ENCODE data around the gene HYAL3.
A peak's percentile ranks its signal among the peaks of the same experiment; 100 is the strongest.

Gene HYAL3

DNA sequence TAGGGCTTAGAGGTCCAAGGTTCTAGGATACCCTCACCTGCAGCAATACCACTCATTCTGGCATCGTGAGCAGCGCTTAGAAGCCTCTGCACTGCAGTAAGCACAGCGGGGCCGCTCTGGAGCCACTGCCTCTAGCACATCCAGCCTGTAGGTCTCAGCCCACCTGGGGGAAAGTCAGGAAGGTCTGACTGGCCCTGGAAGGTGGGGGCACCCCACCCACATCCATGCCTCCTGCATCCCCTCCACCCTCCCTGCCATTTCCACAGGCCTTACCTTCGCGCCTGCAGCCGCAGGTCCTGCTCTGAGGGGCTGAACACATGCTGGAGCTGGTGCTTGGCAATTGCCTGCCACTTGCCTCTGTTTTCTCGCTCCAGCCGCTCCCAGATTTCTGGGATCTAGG, 42.3 kb upstream of the HYAL3 start:
- Histone ChIP-seq H4K20me1 (ENCODE audit: insufficient read depth, low read length) (peaks cover 2% of the 10 kb centered on the region), H3K79me2 (ENCODE audit: insufficient read depth, low read length) (peaks cover 23% of the 10 kb centered on the region), H3K4me3 (ENCODE audit: low read depth in 1 of 2, low read length in 2 of 2) (no peak overlapping the region), H3K4me2 (ENCODE audit: insufficient read depth, low read length) (no peak overlapping the region), H3K36me3 (ENCODE audit: insufficient read depth, low read length) (peaks cover 4% of the 10 kb centered on the region; the same call in 1 of the 2 replicates), H3K27me3 (ENCODE audit: insufficient read depth, low read length, poor library complexity) (peaks cover 4% of the 10 kb centered on the region), H3K9ac (ENCODE audit: low read depth, low read length) (no peak overlapping the region), H2AFZ (ENCODE audit: low read depth, low read length) (no peak overlapping the region), H3K27ac (ENCODE audit: low read length) (no peak overlapping the region), H3K9me3 (ENCODE audit: insufficient read depth, low read length, severe bottlenecking) (no peaks in the 10 kb centered on the region), H3K4me1 (ENCODE audit: insufficient read depth, low read length) (peaks cover 28% of the 10 kb centered on the region)
- DNase-seq (no peak), ATAC-seq (ENCODE audit: insufficient read depth, low read depth) (no peak)
- TF ChIP-seq EZH2 (IDR thresholded peaks at IDR 0.05; ENCODE audit: borderline replicate concordance, low read depth, low read length, severe bottlenecking) = no peak
- TF ChIP-seq, protein P1, sequence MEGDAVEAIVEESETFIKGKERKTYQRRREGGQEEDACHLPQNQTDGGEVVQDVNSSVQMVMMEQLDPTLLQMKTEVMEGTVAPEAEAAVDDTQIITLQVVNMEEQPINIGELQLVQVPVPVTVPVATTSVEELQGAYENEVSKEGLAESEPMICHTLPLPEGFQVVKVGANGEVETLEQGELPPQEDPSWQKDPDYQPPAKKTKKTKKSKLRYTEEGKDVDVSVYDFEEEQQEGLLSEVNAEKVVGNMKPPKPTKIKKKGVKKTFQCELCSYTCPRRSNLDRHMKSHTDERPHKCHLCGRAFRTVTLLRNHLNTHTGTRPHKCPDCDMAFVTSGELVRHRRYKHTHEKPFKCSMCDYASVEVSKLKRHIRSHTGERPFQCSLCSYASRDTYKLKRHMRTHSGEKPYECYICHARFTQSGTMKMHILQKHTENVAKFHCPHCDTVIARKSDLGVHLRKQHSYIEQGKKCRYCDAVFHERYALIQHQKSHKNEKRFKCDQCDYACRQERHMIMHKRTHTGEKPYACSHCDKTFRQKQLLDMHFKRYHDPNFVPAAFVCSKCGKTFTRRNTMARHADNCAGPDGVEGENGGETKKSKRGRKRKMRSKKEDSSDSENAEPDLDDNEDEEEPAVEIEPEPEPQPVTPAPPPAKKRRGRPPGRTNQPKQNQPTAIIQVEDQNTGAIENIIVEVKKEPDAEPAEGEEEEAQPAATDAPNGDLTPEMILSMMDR (IDR thresholded peaks at IDR 0.05; ENCODE audit: borderline replicate concordance, extremely low read depth, low read length, poor library complexity, severe bottlenecking) = no peak

DNA sequence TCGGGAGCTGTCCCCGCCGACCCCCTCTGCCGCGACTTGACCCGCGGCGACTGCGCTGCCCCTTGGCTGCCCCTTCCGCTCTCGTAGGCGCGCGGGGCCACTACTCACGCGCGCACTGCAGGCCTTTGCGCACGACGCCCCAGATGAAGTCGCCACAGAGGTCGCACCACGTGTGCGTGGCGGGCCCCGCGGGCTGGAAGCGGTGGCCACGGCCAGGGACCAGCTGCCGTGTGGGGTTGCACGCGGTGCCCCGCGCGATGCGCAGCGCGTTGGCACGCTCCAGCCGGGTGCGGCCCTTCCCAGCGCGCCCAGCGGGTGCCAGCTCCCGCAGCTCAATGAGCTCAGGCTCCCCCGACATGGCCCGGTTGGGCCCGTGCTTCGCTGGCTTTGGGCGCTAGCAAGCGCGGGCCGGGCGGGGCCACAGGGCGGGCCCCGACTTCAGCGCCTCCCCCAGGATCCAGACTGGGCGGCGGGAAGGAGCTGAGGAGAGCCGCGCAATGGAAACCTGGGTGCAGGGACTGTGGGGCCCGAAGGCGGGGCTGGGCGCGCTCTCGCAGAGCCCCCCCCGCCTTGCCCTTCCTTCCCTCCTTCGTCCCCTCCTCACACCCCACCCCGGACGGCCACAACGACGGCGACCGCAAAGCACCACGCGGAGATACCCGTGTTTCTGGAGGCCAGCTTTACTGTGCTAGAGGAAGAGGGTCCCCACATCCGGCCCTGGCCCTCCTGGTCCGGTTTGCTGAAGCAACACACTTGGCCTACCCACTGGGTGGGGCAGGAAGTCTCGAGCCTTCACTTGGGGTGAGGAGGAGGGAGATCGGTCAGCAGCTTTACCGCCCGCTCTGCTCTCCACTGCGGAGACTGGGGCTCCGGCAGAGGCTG, 41.5 kb upstream of the HYAL3 start, which contains the start of gene RASSF1:
RASSF1 (minus strand) TSS at position 389 of the 882 bp plus-strand sequence; CDS start at position 358, 31 bp downstream.
- Histone ChIP-seq H3K9me3 (ENCODE audit: insufficient read depth, low read length, severe bottlenecking) (no peaks in the 10 kb centered on the region), H3K9ac (ENCODE audit: low read depth, low read length) (peak within 1 kb of the TSS; percentile 46), H3K4me2 (ENCODE audit: insufficient read depth, low read length) (peak within 1 kb of the TSS; percentile 57), H2AFZ (ENCODE audit: low read depth, low read length) (peak within 1 kb of the TSS; percentile 36; the same call in 1 of the 2 replicates), H3K79me2 (ENCODE audit: insufficient read depth, low read length) (peaks cover 32% of the 10 kb centered on the region), H3K4me1 (ENCODE audit: insufficient read depth, low read length) (peaks cover 36% of the 10 kb centered on the region), H3K36me3 (ENCODE audit: insufficient read depth, low read length) (peaks cover 11% of the 10 kb centered on the region; the same call in 1 of the 2 replicates), H3K27me3 (ENCODE audit: insufficient read depth, low read length, poor library complexity) (peaks cover 4% of the 10 kb centered on the region), H3K27ac (ENCODE audit: low read length) (no peak within 1 kb of the TSS), H4K20me1 (ENCODE audit: insufficient read depth, low read length) (peaks cover 11% of the 10 kb centered on the region), H3K4me3 (ENCODE audit: low read depth in 1 of 2, low read length in 2 of 2) (peak within 1 kb of the TSS in 1 of 2 experiments; percentile 49; a peak in 2 of 4 replicates)
- TF ChIP-seq, protein P1 (IDR thresholded peaks at IDR 0.05; ENCODE audit: borderline replicate concordance, extremely low read depth, low read length, poor library complexity, severe bottlenecking) = no peak
- TF ChIP-seq EZH2 (IDR thresholded peaks at IDR 0.05; ENCODE audit: borderline replicate concordance, low read depth, low read length, severe bottlenecking) = peak; percentile 53
- DNase-seq = peak; percentile 51
- ATAC-seq (ENCODE audit: insufficient read depth, low read depth) = 0 out of 3 replicates have a peak, but pooled peaks have one; percentile 6

DNA sequence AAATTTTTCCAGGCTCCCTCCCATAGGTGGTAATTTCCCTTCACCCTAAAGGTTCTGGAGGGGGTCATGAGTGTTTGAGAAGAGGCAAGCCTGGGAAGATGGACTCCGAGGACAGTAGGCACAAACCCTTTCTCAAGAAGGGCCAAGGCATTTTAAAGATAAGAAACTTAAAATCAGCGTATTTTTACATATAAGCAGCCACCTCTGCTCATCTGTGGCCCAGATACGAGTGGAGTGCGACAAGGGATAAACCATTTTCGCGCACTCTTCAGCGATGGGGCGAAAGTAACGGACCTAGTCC, 40.9 kb upstream of the HYAL3 start:
- Histone ChIP-seq H3K4me3 (ENCODE audit: low read depth in 1 of 2, low read length in 2 of 2) (peak overlapping the region in 1 of 2 experiments; percentile 49; a peak in 2 of 4 replicates), H3K36me3 (ENCODE audit: insufficient read depth, low read length) (peaks cover 16% of the 10 kb centered on the region; the same call in 1 of the 2 replicates), H3K9ac (ENCODE audit: low read depth, low read length) (peak overlapping the region; percentile 46), H3K4me1 (ENCODE audit: insufficient read depth, low read length) (peaks cover 42% of the 10 kb centered on the region), H3K27ac (ENCODE audit: low read length) (no peak overlapping the region), H3K79me2 (ENCODE audit: insufficient read depth, low read length) (peaks cover 37% of the 10 kb centered on the region), H2AFZ (ENCODE audit: low read depth, low read length) (0 out of 2 replicates have a peak overlapping the region, but pooled peaks have one; percentile 36), H3K4me2 (ENCODE audit: insufficient read depth, low read length) (peak overlapping the region; percentile 57), H3K9me3 (ENCODE audit: insufficient read depth, low read length, severe bottlenecking) (no peaks in the 10 kb centered on the region), H3K27me3 (ENCODE audit: insufficient read depth, low read length, poor library complexity) (peaks cover 4% of the 10 kb centered on the region), H4K20me1 (ENCODE audit: insufficient read depth, low read length) (peaks cover 16% of the 10 kb centered on the region)
- DNase-seq (no peak), ATAC-seq (ENCODE audit: insufficient read depth, low read depth) (no peak)
- TF ChIP-seq, protein P1 (IDR thresholded peaks at IDR 0.05; ENCODE audit: borderline replicate concordance, extremely low read depth, low read length, poor library complexity, severe bottlenecking) = no peak
- no peak for TF ChIP-seq EZH2 (IDR thresholded peaks at IDR 0.05; ENCODE audit: borderline replicate concordance, low read depth, low read length, severe bottlenecking)

Measured in DND-41 (cell line).